ENCODE results near the gene DUSP5.

Gene DUSP5

GRCh38 chr10:110483633-110484032 lies 14.1 kb upstream of the DUSP5 start:
- no peak overlapping the region for H3K27ac ChIP-seq (ENCODE audit: low read length)
- H3K4me1 ChIP-seq (ENCODE audit: control insufficient read depth, low read depth, low read length) = peaks cover 15% of the 10 kb centered on the region
- no peak overlapping the region for H3K4me3 ChIP-seq (ENCODE audit: low read length)
- no peaks in the 10 kb centered on the region for H3K9me3 ChIP-seq (ENCODE audit: control insufficient read depth, low read depth, low read length)
- H3K27me3 ChIP-seq (ENCODE audit: control insufficient read depth, insufficient read depth, low read length) = no peaks in the 10 kb centered on the region
- H3K36me3 ChIP-seq (ENCODE audit: control insufficient read depth, low read depth, low read length) = no peaks in the 10 kb centered on the region
- no peak overlapping the region for H3K9ac ChIP-seq (ENCODE audit: low read length)

- H3K27me3 ChIP-seq (ENCODE audit: control insufficient read depth, insufficient read depth, low read length) = no peaks in the 10 kb centered on the region
- H3K9ac ChIP-seq (ENCODE audit: low read length) = no peak overlapping the region
- no peak overlapping the region for H3K27ac ChIP-seq (ENCODE audit: low read length)
- no peak overlapping the region for H3K4me3 ChIP-seq (ENCODE audit: low read length)
- H3K36me3 ChIP-seq (ENCODE audit: control insufficient read depth, low read depth, low read length) = no peaks in the 10 kb centered on the region
- H3K9me3 ChIP-seq (ENCODE audit: control insufficient read depth, low read depth, low read length) = no peaks in the 10 kb centered on the region
- peaks cover 23% of the 10 kb centered on the region for H3K4me1 ChIP-seq (ENCODE audit: control insufficient read depth, low read depth, low read length)
Observed at GRCh38 chr10:110485541-110485940, 12.2 kb upstream of the DUSP5 start.

- Histone ChIP-seq H3K27me3 (ENCODE audit: control insufficient read depth, insufficient read depth, low read length) (no peaks in the 10 kb centered on the region), H3K27ac (ENCODE audit: low read length) (no peak overlapping the region), H3K9me3 (ENCODE audit: control insufficient read depth, low read depth, low read length) (no peaks in the 10 kb centered on the region), H3K4me3 (ENCODE audit: low read length) (no peak overlapping the region), H3K9ac (ENCODE audit: low read length) (no peak overlapping the region), H3K36me3 (ENCODE audit: control insufficient read depth, low read depth, low read length) (no peaks in the 10 kb centered on the region), H3K4me1 (ENCODE audit: control insufficient read depth, low read depth, low read length) (peaks cover 23% of the 10 kb centered on the region)
Observed at GRCh38 chr10:110486680-110487410, 10.9 kb upstream of the DUSP5 start.

DNA sequence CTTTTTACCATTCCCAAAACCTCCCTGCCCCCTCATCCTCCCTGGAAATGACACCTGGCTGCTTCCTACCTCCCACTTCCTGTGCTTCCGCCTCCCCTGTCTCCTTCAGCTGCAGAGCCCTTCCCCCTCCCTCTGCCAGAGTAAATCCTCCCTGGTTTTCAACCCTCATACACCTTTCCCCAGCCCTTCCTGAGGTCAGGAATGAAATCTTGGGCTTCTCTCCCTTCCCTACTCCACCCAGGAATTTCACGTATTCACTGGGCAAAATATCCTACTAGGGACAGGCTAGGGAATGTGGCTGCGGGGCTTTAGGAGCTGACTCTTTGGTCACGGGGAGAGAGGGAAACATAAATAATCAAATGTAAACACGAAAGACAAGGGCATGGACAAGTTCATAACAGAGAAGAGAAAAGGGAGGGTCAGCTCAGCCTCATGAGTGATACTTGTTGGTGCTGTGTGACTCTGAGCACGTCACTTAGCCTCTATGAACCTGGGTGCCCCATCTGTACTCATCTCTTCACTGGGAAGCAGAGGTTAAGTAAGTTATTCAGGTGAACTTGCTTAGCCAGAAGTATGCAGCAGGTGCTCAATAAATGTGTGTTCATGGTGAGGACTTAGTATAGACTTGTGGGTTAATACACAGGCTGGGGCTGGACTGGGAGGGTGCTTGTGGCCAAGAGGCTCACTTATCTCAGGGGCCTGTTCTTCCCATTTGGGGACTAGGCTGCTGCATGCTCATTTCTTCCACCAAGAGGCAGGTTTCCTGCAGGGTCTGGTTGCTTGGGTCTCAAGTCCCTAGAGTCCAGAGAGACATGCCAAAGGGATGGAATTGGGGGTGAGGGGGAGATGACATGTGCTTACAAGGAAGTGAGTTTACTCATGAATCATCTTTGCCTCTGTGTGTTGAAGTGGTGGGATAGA lies 10.0 kb upstream of the DUSP5 start:
- Histone ChIP-seq H3K27ac (ENCODE audit: low read length) (no peak overlapping the region), H3K4me3 (ENCODE audit: low read length) (no peak overlapping the region), H3K4me1 (ENCODE audit: control insufficient read depth, low read depth, low read length) (peaks cover 23% of the 10 kb centered on the region), H3K9me3 (ENCODE audit: control insufficient read depth, low read depth, low read length) (no peaks in the 10 kb centered on the region), H3K36me3 (ENCODE audit: control insufficient read depth, low read depth, low read length) (no peaks in the 10 kb centered on the region), H3K9ac (ENCODE audit: low read length) (no peak overlapping the region), H3K27me3 (ENCODE audit: control insufficient read depth, insufficient read depth, low read length) (no peaks in the 10 kb centered on the region)

- H3K27ac ChIP-seq (ENCODE audit: low read length) = no peak overlapping the region
Observed at GRCh38 chr10:110488332-110488681, 9.4 kb upstream of the DUSP5 start.

GRCh38 chr10:110488940-110489339 lies 8.8 kb upstream of the DUSP5 start:
- no peaks in the 10 kb centered on the region for H3K36me3 ChIP-seq (ENCODE audit: control insufficient read depth, low read depth, low read length)
- no peak overlapping the region for H3K9ac ChIP-seq (ENCODE audit: low read length)
- H3K9me3 ChIP-seq (ENCODE audit: control insufficient read depth, low read depth, low read length) = no peaks in the 10 kb centered on the region
- H3K4me1 ChIP-seq (ENCODE audit: control insufficient read depth, low read depth, low read length) = peaks cover 23% of the 10 kb centered on the region
- no peak overlapping the region for H3K4me3 ChIP-seq (ENCODE audit: low read length)
- no peaks in the 10 kb centered on the region for H3K27me3 ChIP-seq (ENCODE audit: control insufficient read depth, insufficient read depth, low read length)
- H3K27ac ChIP-seq (ENCODE audit: low read length) = no peak overlapping the region

More at GRCh38 chr10:110488332-110488681, 9.4 kb upstream of the DUSP5 start:
- Histone ChIP-seq H3K9me3 (ENCODE audit: control insufficient read depth, low read depth, low read length) (no peaks in the 10 kb centered on the region), H3K36me3 (ENCODE audit: control insufficient read depth, low read depth, low read length) (no peaks in the 10 kb centered on the region), H3K9ac (ENCODE audit: low read length) (no peak overlapping the region), H3K4me1 (ENCODE audit: control insufficient read depth, low read depth, low read length) (peaks cover 23% of the 10 kb centered on the region), H3K27me3 (ENCODE audit: control insufficient read depth, insufficient read depth, low read length) (no peaks in the 10 kb centered on the region), H3K4me3 (ENCODE audit: low read length) (no peak overlapping the region)

GRCh38 chr10:110490640-110491039 lies 7.1 kb upstream of the DUSP5 start:
- Histone ChIP-seq H3K4me1 (ENCODE audit: control insufficient read depth, low read depth, low read length) (peaks cover 24% of the 10 kb centered on the region), H3K27me3 (ENCODE audit: control insufficient read depth, insufficient read depth, low read length) (no peaks in the 10 kb centered on the region)

GRCh38 chr10:110491346-110491745 lies 6.4 kb upstream of the DUSP5 start:
- no peak overlapping the region for H3K9ac ChIP-seq (ENCODE audit: low read length)
- peaks cover 31% of the 10 kb centered on the region for H3K4me1 ChIP-seq (ENCODE audit: control insufficient read depth, low read depth, low read length)
- no peaks in the 10 kb centered on the region for H3K9me3 ChIP-seq (ENCODE audit: control insufficient read depth, low read depth, low read length)
- H3K4me3 ChIP-seq (ENCODE audit: low read length) = no peak overlapping the region
- no peaks in the 10 kb centered on the region for H3K36me3 ChIP-seq (ENCODE audit: control insufficient read depth, low read depth, low read length)
- peaks cover 3% of the 10 kb centered on the region for H3K27me3 ChIP-seq (ENCODE audit: control insufficient read depth, insufficient read depth, low read length)
- no peak overlapping the region for H3K27ac ChIP-seq (ENCODE audit: low read length)

More at GRCh38 chr10:110490640-110491039, 7.1 kb upstream of the DUSP5 start:
- no peak overlapping the region for H3K27ac ChIP-seq (ENCODE audit: low read length)
- H3K36me3 ChIP-seq (ENCODE audit: control insufficient read depth, low read depth, low read length) = no peaks in the 10 kb centered on the region
- no peaks in the 10 kb centered on the region for H3K9me3 ChIP-seq (ENCODE audit: control insufficient read depth, low read depth, low read length)
- no peak overlapping the region for H3K4me3 ChIP-seq (ENCODE audit: low read length)
- no peak overlapping the region for H3K9ac ChIP-seq (ENCODE audit: low read length)

DNA sequence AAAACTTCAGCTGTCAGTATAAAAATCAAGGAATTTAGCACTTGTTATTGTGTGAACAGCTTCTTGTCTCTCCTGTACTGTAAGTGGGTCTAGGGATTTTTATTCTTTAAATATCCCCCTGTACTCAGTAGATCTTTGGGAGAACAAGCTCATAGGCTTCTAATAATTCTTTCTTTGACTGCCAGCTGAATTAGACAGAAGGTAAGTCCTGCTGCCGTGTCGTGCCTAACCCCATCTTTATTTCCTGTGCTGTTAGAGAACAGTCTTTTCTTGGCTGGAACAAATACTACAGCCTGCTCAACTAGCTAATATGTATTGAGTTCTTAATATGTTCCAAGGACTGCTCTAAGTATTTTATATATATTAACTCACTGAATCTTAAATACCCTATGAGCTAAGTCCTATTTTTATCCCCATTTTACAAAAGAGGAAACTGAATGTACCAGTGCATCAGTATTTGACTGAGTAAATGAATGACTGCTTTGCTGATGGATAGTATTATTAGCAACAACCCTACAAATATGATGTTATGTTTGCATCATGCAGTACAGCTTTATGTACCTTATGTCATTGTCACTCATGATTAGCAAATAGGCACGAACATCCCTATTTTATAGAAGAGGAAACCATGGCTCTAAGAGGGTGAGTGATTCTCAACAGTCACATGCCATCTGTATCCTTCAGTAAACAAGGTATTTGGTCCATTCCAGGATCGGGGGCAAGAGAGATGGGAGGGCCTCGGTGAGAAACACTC lies 5.5 kb upstream of the DUSP5 start:
- no peak overlapping the region for H3K27ac ChIP-seq (ENCODE audit: low read length)

GRCh38 chr10:110493832-110494426 lies 3.8 kb upstream of the DUSP5 start:
- Histone ChIP-seq H3K4me3 (ENCODE audit: low read length) (no peak overlapping the region), H3K27ac (ENCODE audit: low read length) (no peak overlapping the region), H3K4me1 (ENCODE audit: control insufficient read depth, low read depth, low read length) (peaks cover 17% of the 10 kb centered on the region)

More for the DNA sequence above, 5.5 kb upstream of the DUSP5 start:
- Histone ChIP-seq H3K4me3 (ENCODE audit: low read length) (no peak overlapping the region), H3K9ac (ENCODE audit: low read length) (no peak overlapping the region), H3K4me1 (ENCODE audit: control insufficient read depth, low read depth, low read length) (peaks cover 25% of the 10 kb centered on the region), H3K36me3 (ENCODE audit: control insufficient read depth, low read depth, low read length) (no peaks in the 10 kb centered on the region), H3K9me3 (ENCODE audit: control insufficient read depth, low read depth, low read length) (no peaks in the 10 kb centered on the region), H3K27me3 (ENCODE audit: control insufficient read depth, insufficient read depth, low read length) (peaks cover 12% of the 10 kb centered on the region)

DNA sequence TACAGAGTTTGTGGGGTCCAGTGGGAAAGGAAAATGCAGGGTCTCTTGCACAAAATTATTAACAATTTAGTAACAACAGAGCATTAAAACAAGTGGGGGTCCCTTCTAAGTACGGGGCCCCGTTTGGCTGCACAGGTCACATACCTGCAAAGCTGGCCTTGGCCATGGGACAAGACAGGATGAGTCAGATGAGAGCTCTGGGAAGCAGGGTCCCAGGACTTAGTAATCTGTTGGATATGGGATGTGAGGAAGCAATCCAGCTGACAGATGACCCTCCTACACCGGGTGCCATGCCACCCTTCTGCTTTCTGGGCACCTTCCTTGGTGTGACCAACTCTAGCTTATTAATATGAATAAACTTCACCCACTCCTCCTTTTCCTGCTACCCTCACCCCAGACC lies 3.2 kb upstream of the DUSP5 start:
- Histone ChIP-seq H3K9me3 (ENCODE audit: control insufficient read depth, low read depth, low read length) (no peaks in the 10 kb centered on the region), H3K9ac (ENCODE audit: low read length) (no peak overlapping the region), H3K27ac (ENCODE audit: low read length) (no peak overlapping the region), H3K4me1 (ENCODE audit: control insufficient read depth, low read depth, low read length) (peaks cover 15% of the 10 kb centered on the region), H3K27me3 (ENCODE audit: control insufficient read depth, insufficient read depth, low read length) (peaks cover 27% of the 10 kb centered on the region), H3K36me3 (ENCODE audit: control insufficient read depth, low read depth, low read length) (no peaks in the 10 kb centered on the region), H3K4me3 (ENCODE audit: low read length) (no peak overlapping the region)

More at GRCh38 chr10:110493832-110494426, 3.8 kb upstream of the DUSP5 start:
- peaks cover 22% of the 10 kb centered on the region for H3K27me3 ChIP-seq (ENCODE audit: control insufficient read depth, insufficient read depth, low read length)
- H3K36me3 ChIP-seq (ENCODE audit: control insufficient read depth, low read depth, low read length) = no peaks in the 10 kb centered on the region
- no peak overlapping the region for H3K9ac ChIP-seq (ENCODE audit: low read length)
- no peaks in the 10 kb centered on the region for H3K9me3 ChIP-seq (ENCODE audit: control insufficient read depth, low read depth, low read length)

Data from iPS-18a (cell line).